ENCODE results near the gene RNF149.
A peak's percentile ranks its signal among the peaks of the same experiment; 100 is the strongest.

Gene RNF149

GRCh38 chr2:101305035-101305434, 3.5 kb downstream of the RNF149 start:
- H3K9me3 Mint-ChIP-seq = peaks cover 1% of the 10 kb centered on the region
- H3K4me3 Mint-ChIP-seq = no peak overlapping the region
- no peak for TF ChIP-seq CTCF (IDR thresholded peaks at IDR 0.05)
- DNase-seq = no peak
- peaks cover under 1% of the 10 kb centered on the region for H3K27me3 Mint-ChIP-seq (ENCODE audit: low read depth, poor library complexity)
- peaks cover 44% of the 10 kb centered on the region for H3K36me3 Mint-ChIP-seq (ENCODE audit: low read depth)
- peaks cover 33% of the 10 kb centered on the region for H3K4me1 Mint-ChIP-seq
- H3K27ac Mint-ChIP-seq = no peak overlapping the region

GRCh38 chr2:101303688-101304087, 4.8 kb downstream of the RNF149 start:
- H3K4me3 Mint-ChIP-seq = no peak overlapping the region
- DNase-seq = no peak
- H3K36me3 Mint-ChIP-seq (ENCODE audit: low read depth) = peaks cover 44% of the 10 kb centered on the region
- peaks cover 41% of the 10 kb centered on the region for H3K4me1 Mint-ChIP-seq
- H3K27ac Mint-ChIP-seq = no peak overlapping the region
- H3K27me3 Mint-ChIP-seq (ENCODE audit: low read depth, poor library complexity) = no peaks in the 10 kb centered on the region
- H3K9me3 Mint-ChIP-seq = no peaks in the 10 kb centered on the region
- no peak for TF ChIP-seq CTCF (IDR thresholded peaks at IDR 0.05)

GRCh38 chr2:101302016-101302415, 6.5 kb downstream of the RNF149 start:
- DNase-seq = no peak
- no peak for TF ChIP-seq CTCF (IDR thresholded peaks at IDR 0.05)
- Mint-ChIP-seq H3K4me3 (no peak overlapping the region), H3K36me3 (ENCODE audit: low read depth) (peaks cover 50% of the 10 kb centered on the region), H3K9me3 (no peaks in the 10 kb centered on the region), H3K4me1 (peaks cover 37% of the 10 kb centered on the region), H3K27ac (peak overlapping the region; percentile 49), H3K27me3 (ENCODE audit: low read depth, poor library complexity) (no peaks in the 10 kb centered on the region)

GRCh38 chr2:101300836-101301235, 7.7 kb downstream of the RNF149 start:
- Mint-ChIP-seq H3K4me3 (no peak overlapping the region), H3K27ac (no peak overlapping the region), H3K9me3 (no peaks in the 10 kb centered on the region), H3K27me3 (ENCODE audit: low read depth, poor library complexity) (no peaks in the 10 kb centered on the region), H3K36me3 (ENCODE audit: low read depth) (peaks cover 50% of the 10 kb centered on the region), H3K4me1 (peaks cover 26% of the 10 kb centered on the region)
- TF ChIP-seq CTCF (IDR thresholded peaks at IDR 0.05) = no peak
- no peak for DNase-seq

- H3K36me3 Mint-ChIP-seq (ENCODE audit: low read depth) = peaks cover 50% of the 10 kb centered on the region
- H3K9me3 Mint-ChIP-seq = no peaks in the 10 kb centered on the region
- H3K4me1 Mint-ChIP-seq = peaks cover 19% of the 10 kb centered on the region
- H3K27ac Mint-ChIP-seq = peak overlapping the region; percentile 24
- H3K4me3 Mint-ChIP-seq = no peak overlapping the region
- H3K27me3 Mint-ChIP-seq (ENCODE audit: low read depth, poor library complexity) = no peaks in the 10 kb centered on the region
- no peak for DNase-seq
- no peak for TF ChIP-seq CTCF (IDR thresholded peaks at IDR 0.05)
These were observed 8.3 kb downstream of the RNF149 start for GRCh38 chr2:101300164-101300563.

GRCh38 chr2:101299604-101300003, 8.9 kb downstream of the RNF149 start:
- no peak for DNase-seq
- Mint-ChIP-seq H3K9me3 (no peaks in the 10 kb centered on the region), H3K4me1 (peaks cover 22% of the 10 kb centered on the region), H3K27me3 (ENCODE audit: low read depth, poor library complexity) (no peaks in the 10 kb centered on the region), H3K4me3 (no peak overlapping the region), H3K36me3 (ENCODE audit: low read depth) (peaks cover 48% of the 10 kb centered on the region), H3K27ac (peak overlapping the region; percentile 24)
- no peak for TF ChIP-seq CTCF (IDR thresholded peaks at IDR 0.05)
